ENCODE data around the gene PRPF40A. TPM values are rescaled to one million over a fixed set of nuclear protein-coding genes. Genes with fewer than 3 reads are reported as not detected.
A peak's percentile ranks its signal among the peaks of the same experiment; 100 is the strongest.

Gene PRPF40A
- total and polyA plus RNA-seq, 12 donors, result 13.3 to 51.8 (median 33.1) TPM

- peaks cover 0 to 42% (median 3%) of the 10 kb centered on the region in 9 donors for H3K36me3 ChIP-seq
- 2 to 3% methylated on average over 23 of the region's 23 CpGs for WGBS, 2 donors
- intact Hi-C loops (cut with DNase I), result loop anchor here in 2 of 10 donors (5.0 kb wide), 1 partner anchor 542 kb away; the partner anchor contains the start of gene STAM2 (in 2 of the 2)
- H3K27ac ChIP-seq, result peak overlapping the region; percentile 86 to 99 (median 98)
- ATAC-seq (no peak), DNase-seq (no peak)
- H3K4me3 ChIP-seq, result peak overlapping the region; percentile 60 to 97 (median 88)
- no peaks in the 10 kb centered on the region for H3K27me3 ChIP-seq
- no peak for TF ChIP-seq CTCF (IDR thresholded peaks at IDR 0.05)
- H3K9me3 ChIP-seq, result no peaks in the 10 kb centered on the region
- H3K4me1 ChIP-seq, result peaks cover 0 to 56% (median 37%) of the 10 kb centered on the region in 9 donors
These were observed 1.8 kb upstream of the PRPF40A start for GRCh38 chr2:152718909-152719645.

GRCh38 chr2:152718076-152718908, 1.0 kb upstream of the PRPF40A start, which contains the start of gene ARL6IP6:
ARL6IP6 (plus strand) TSS chr2:152718620; CDS start chr2:152718625, 5 bp downstream.
- H3K27ac ChIP-seq, result peak within 1 kb of the TSS; percentile 86 to 99 (median 98)
- H3K4me1 ChIP-seq, result peaks cover 0 to 57% (median 37%) of the 10 kb centered on the region in 9 donors
- peaks cover 0 to 45% (median 5%) of the 10 kb centered on the region in 9 donors for H3K36me3 ChIP-seq
- DNase-seq (peak; percentile 92 to 94), ATAC-seq (peak; percentile 88 to 94 (median 90))
- TF ChIP-seq CTCF (IDR thresholded peaks at IDR 0.05), result peak in 1 of 9 donors; percentile 2
- intact Hi-C loops (cut with DNase I), result loop anchor here in 2 of 10 donors (5.0 kb wide), 1 partner anchor 541 kb away; the partner anchor contains the start of gene STAM2 (in 2 of the 2)
- WGBS, 2 donors, result 0 to 1% methylated on average over 87 of the region's 87 CpGs
- peak within 1 kb of the TSS; percentile 60 to 97 (median 88) for H3K4me3 ChIP-seq
- no peaks in the 10 kb centered on the region for H3K27me3 ChIP-seq
- H3K9me3 ChIP-seq, result no peaks in the 10 kb centered on the region

- ATAC-seq (no peak), DNase-seq (peak in 1 of 2 donors; percentile 14)
- peak overlapping the region; percentile 60 to 97 (median 88) for H3K4me3 ChIP-seq
- intact Hi-C loops (cut with DNase I), result loop anchor here in 2 of 10 donors (5.0 kb wide), 1 partner anchor 540 kb away; the partner anchor contains the start of gene STAM2 (in 2 of the 2)
- peaks cover 0 to 57% (median 37%) of the 10 kb centered on the region in 9 donors for H3K4me1 ChIP-seq
- peak overlapping the region; percentile 14 to 99 (median 98) for H3K27ac ChIP-seq
- no peaks in the 10 kb centered on the region for H3K27me3 ChIP-seq
- H3K36me3 ChIP-seq, result peaks cover 0 to 51% (median 9%) of the 10 kb centered on the region in 9 donors
- no peaks in the 10 kb centered on the region for H3K9me3 ChIP-seq
- WGBS, 2 donors, result 0 to 1% methylated on average over 13 of the region's 13 CpGs
- TF ChIP-seq CTCF (IDR thresholded peaks at IDR 0.05), result no peak
These were observed 445 bp downstream of the PRPF40A start for GRCh38 chr2:152716805-152717227.
